GM10266 (cell line): ENCODE data around the gene LRRC18.
A peak's percentile ranks its signal among the peaks of the same experiment; 100 is the strongest.

Experiments
- DNase-seq: peaks from one replicate; pipeline ENCODE4 v3.0.0; 2012; ENCODE audit errors: extremely low spot score
- TF ChIP-seq, protein P1 (sequence below): IDR thresholded peaks from 2 replicates; pipeline ENCODE4 v1.5.1; 2012; ENCODE audit warnings: mild to moderate bottlenecking, low read depth; ENCODE audit not compliant: control insufficient read depth, insufficient read depth; ENCODE audit errors: missing control alignments

LRRC18 gene

DNA sequence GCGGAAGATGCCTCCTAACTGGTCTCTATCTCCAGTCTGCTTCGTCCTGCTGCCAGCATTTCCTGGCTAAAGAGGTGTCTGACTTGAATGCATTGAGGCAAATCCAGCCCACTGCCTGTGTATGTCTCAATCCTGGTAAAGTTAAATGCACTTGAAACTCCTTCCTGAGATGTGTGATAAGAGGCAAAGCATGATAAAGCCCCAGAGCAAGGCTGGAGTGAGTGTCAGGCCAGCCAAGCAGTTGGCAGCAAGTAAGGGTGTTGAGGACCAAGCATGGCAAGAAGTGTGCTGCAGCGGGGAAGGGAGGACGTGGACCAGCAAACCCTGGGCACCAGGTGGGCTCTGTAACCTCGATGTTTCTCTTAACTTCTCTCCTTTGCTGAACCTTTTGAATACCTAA is 29.1 kb downstream of the LRRC18 start:
- no peak for DNase-seq
- TF ChIP-seq, protein P1, sequence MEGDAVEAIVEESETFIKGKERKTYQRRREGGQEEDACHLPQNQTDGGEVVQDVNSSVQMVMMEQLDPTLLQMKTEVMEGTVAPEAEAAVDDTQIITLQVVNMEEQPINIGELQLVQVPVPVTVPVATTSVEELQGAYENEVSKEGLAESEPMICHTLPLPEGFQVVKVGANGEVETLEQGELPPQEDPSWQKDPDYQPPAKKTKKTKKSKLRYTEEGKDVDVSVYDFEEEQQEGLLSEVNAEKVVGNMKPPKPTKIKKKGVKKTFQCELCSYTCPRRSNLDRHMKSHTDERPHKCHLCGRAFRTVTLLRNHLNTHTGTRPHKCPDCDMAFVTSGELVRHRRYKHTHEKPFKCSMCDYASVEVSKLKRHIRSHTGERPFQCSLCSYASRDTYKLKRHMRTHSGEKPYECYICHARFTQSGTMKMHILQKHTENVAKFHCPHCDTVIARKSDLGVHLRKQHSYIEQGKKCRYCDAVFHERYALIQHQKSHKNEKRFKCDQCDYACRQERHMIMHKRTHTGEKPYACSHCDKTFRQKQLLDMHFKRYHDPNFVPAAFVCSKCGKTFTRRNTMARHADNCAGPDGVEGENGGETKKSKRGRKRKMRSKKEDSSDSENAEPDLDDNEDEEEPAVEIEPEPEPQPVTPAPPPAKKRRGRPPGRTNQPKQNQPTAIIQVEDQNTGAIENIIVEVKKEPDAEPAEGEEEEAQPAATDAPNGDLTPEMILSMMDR = no peak

DNA sequence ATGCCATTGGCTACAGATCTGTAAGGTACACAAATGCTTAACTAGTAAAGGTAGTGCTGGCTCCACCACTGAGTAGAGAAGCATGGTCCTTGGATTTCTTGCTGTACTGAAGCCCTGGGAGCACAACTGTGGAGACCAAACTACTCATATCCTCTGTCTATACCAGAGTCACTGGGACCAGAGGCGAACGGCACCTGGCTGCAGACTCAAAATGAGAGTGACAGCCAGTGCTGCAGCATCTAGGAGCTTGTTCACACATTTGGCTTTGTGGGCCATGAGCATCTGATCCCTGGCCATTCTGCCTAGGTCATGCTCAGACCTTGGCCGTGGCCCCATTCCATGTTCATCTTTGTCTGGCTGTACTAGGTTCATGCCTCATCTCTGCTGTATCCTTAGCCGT is 31.9 kb downstream of the LRRC18 start:
- TF ChIP-seq, protein P1 = no peak
- DNase-seq = peak; percentile 28

DNA sequence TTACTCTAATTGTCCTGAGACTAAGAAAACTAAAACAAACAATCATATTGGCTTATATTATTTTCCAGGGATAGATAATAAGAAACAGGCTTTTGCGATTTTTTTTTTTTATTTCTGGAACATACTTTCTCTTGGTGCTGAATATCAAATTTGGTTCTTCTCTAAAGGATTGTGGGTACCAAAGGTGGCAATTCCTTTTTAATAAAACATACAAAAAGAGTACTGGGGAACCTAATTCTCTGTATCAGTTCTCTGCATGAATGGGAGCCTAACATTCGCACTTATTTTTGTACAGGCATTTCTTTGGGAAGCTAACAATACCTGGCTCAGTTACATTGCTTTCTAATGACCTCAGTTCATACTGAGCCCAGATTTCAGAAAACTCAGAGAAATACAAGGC is 32.8 kb downstream of the LRRC18 start:
- TF ChIP-seq, protein P1 = no peak
- DNase-seq = no peak

DNA sequence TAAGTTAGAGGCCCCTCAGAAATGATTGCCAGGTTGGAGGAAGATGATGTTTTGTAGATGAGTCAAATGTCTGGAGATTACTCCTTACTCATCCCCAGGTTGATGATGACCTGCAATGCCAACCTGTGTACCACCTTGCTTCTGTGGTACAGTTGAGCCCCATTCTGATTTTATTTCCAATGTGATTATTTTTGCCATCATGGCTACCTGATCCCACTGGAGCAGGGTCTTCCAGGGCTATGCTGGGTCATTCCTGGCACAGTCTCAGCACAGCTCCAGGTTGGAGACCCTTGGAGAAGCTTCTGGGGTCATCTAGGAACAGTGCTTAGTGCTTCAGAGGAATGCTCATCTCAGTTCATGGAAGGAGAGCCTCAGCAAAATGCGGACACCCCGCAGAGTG is 34.3 kb downstream of the LRRC18 start:
- TF ChIP-seq, protein P1 = no peak
- no peak for DNase-seq

DNA sequence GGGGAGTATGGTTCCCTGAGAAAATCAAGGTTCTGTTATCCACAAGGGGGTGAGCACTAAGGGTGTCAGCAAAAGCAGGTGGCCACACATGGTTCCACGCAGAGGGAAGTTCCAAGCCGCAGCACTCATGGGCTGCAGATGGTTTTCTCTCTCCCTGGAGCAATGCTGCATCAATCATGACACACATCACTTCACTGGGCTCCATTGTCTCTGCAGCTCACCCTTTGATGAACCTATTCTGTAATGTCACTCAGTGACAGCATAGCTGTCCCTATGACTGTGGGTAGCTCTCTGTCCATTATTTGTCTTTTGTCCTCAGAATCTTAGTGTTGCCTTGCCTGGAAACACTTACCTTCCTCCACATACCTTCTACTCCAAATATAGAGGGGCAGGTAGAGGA is 34.8 kb downstream of the LRRC18 start:
- TF ChIP-seq, protein P1 = no peak
- no peak for DNase-seq

DNA sequence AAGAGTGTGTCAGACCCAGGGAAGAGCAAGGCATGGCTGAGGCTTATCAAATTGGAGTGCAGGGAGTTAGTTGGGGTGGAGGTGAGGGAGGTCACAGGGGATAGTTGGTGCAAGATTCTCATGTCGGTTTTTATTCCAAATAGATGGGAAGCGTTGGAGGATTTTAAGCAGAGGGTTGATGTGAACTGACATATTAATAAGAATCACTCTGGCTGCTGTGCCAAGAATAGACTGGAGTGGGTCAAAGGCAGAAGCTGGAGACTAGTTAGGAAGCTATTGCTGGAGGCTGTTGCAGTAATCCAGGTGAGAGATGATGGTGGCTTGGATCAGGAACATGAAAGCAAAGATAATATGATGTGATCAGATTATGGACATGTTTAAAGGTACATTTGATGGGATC is 36.5 kb downstream of the LRRC18 start:
- DNase-seq = no peak
- TF ChIP-seq, protein P1 = no peak

DNA sequence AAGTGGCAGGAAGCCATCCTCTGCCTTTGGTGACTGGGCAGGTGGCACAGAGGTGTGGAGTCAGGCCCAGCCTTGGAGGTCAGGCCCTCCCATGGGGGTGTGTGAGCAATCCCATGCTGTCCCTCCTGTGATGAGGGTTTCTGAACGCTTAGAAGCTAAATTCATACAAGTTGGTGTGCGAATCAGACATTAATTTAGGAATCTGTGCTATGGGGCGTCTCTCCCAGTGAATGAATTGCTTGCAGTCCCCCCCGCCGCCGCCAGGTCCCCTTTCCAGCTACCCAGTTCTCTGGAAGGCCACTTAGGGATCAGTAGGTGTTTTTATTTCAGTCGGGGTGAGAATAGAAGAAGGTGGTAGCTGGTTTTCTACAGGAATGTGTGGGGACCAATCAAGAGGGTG is 37.5 kb downstream of the LRRC18 start:
- DNase-seq = no peak
- TF ChIP-seq, protein P1 = no peak
